Keratinocyte (primary cell): ENCODE results near the gene MRPS27.

ENCODE experiments used
- CTCF ChIP-seq, 3 experiments: IDR thresholded peaks in 1 of 3; conservative IDR thresholded peaks in 1 of 3; optimal IDR thresholded peaks in 1 of 3; 2 replicates in 2 of 3; 3 replicates in 1 of 3; pipeline versions ENCODE3 to v1.5.1; 2011; ENCODE audit warnings: low read length in 3 of 3, mild to moderate bottlenecking in 3 of 3, moderate library complexity in 2 of 3, control low read depth in 1 of 3, inconsistent platforms in 1 of 3; ENCODE audit not compliant: insufficient read depth in 2 of 3; ENCODE audit errors: extremely low read depth in 1 of 3
- EZH2 ChIP-seq: IDR thresholded peaks from one replicate; pipeline ENCODE4 v1.6.1; 2012; ENCODE audit warnings: inconsistent platforms, mild to moderate bottlenecking, low read length, moderate library complexity

GRCh38 chr5:72202331-72202825, 117.7 kb downstream of the MRPS27 start:
- TF ChIP-seq CTCF (optimal IDR thresholded peaks at IDR 0.05 in 1 of 3, IDR thresholded peaks at IDR 0.05 in 1 of 3, conservative IDR thresholded peaks at IDR 0.05 in 1 of 3; ENCODE audit: extremely low read depth in 1 of 3, insufficient read depth in 2 of 3, low read length in 3 of 3), result no peak
- no peak for TF ChIP-seq EZH2
